ENCODE results near the gene TBC1D1. TPM values are rescaled to one million over a fixed set of nuclear protein-coding genes. Genes with fewer than 3 reads are reported as not detected.

TBC1D1 gene
- total RNA-seq, 1 donor from 2014 or later, result 129 TPM

DNA sequence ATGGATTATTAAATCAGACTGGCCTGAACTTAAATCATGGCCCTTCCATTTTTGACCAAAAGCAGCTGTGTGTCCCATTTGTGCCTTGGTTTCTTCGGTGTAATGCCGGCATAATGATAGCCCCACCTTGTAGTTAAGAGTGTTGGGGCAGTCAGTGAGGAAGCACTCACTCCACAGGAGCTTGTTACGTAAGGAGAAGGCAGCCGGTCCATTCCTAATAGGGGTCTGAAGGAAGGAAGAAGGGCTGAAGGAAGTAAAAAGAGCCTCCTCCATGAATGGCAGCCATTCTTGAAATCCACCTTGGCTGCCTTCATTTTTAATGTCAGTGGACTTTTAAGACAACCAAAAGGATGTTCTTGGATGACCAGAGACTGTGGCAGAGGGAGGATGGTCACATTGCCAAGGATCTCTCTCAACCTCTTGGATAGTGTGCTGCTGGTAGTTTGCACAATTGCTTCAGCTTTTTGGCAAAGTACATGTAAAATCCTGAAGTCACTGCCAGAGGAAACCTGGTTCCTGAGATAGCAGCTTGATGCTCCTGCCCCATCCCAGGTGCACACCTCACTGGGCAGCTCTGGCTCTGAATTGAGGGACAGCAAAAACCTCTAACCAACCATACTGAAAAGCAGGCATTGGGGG lies 182.8 kb downstream of the TBC1D1 start:
- intact Hi-C loops (cut with micrococcal nuclease), result loop anchor here (10.0 kb wide), 2 partner anchors 81 to 601 kb away; no protein-coding TSS in a partner anchor
- H3K27ac ChIP-seq (replicated peaks), result peak overlapping the region; percentile 77
- H3K4me1 ChIP-seq, result peaks cover 96% of the 10 kb centered on the region
- TF ChIP-seq, protein P1, sequence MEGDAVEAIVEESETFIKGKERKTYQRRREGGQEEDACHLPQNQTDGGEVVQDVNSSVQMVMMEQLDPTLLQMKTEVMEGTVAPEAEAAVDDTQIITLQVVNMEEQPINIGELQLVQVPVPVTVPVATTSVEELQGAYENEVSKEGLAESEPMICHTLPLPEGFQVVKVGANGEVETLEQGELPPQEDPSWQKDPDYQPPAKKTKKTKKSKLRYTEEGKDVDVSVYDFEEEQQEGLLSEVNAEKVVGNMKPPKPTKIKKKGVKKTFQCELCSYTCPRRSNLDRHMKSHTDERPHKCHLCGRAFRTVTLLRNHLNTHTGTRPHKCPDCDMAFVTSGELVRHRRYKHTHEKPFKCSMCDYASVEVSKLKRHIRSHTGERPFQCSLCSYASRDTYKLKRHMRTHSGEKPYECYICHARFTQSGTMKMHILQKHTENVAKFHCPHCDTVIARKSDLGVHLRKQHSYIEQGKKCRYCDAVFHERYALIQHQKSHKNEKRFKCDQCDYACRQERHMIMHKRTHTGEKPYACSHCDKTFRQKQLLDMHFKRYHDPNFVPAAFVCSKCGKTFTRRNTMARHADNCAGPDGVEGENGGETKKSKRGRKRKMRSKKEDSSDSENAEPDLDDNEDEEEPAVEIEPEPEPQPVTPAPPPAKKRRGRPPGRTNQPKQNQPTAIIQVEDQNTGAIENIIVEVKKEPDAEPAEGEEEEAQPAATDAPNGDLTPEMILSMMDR (IDR thresholded peaks at IDR 0.05; ENCODE audit: borderline replicate concordance), result no peak
- H3K4me3 ChIP-seq, result no peak overlapping the region
- no peaks in the 10 kb centered on the region for H3K27me3 ChIP-seq (ENCODE audit: low read depth)
- peaks cover 16% of the 10 kb centered on the region for H3K36me3 ChIP-seq
- no peak for DNase-seq
- H3K9me3 ChIP-seq (replicated peaks), result no peaks in the 10 kb centered on the region

DNA sequence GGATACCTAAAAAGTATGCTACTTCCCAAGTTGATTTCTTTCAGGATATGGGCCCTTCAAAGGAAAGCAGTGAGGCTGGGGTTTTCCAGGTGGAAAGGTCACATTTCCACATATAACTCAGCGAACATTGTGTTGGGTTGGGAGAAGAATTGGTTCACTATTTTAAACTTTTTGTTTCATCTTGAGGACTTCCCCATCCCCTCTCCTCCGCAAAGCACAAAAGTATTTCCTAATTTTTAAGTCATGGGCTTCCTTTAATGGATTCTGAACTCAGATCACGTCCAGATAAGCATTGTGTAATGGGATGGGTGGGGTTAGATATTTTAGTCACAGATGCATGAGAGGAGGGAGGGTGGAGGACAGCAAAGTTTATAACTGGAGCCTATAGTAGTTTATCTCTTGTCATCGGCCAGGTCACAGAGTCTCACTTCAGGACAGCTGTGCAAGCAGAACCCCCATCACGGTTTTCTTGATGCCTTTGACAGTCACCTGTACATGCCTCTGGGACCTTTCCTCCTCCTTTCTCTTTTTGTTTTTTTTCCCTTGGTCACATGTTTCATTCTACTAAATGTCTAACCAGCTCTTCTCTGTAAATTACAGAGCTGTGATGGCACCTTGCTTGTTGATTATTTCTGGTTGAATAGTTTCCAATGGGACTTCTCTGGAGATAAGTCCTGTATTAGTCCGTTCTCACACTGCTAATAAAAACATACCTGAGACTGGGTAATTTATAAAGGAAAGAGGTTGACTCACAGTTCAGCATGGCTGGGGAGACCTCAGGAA lies 184.7 kb downstream of the TBC1D1 start:
- Histone ChIP-seq H3K36me3 (peaks cover 16% of the 10 kb centered on the region), H3K4me3 (no peak overlapping the region), H3K27ac (replicated peaks) (peak overlapping the region; percentile 77), H3K4me1 (peaks cover 96% of the 10 kb centered on the region), H3K9me3 (replicated peaks) (no peaks in the 10 kb centered on the region), H3K27me3 (ENCODE audit: low read depth) (no peaks in the 10 kb centered on the region)
- TF ChIP-seq, protein P1 (IDR thresholded peaks at IDR 0.05; ENCODE audit: borderline replicate concordance), result no peak
- no peak for DNase-seq
- intact Hi-C loops (cut with micrococcal nuclease), result loop anchor here (10.0 kb wide), 2 partner anchors 79 to 599 kb away; no protein-coding TSS in a partner anchor

GRCh38 chr4:38076153-38076669 lies 185.3 kb downstream of the TBC1D1 start:
- intact Hi-C loops (cut with micrococcal nuclease), result loop anchor here (10.0 kb wide), 2 partner anchors 79 to 599 kb away; no protein-coding TSS in a partner anchor
- Histone ChIP-seq H3K36me3 (peaks cover 16% of the 10 kb centered on the region), H3K4me3 (no peak overlapping the region), H3K27ac (replicated peaks) (peak overlapping the region; percentile 77), H3K27me3 (ENCODE audit: low read depth) (no peaks in the 10 kb centered on the region), H3K4me1 (peaks cover 96% of the 10 kb centered on the region), H3K9me3 (replicated peaks) (no peaks in the 10 kb centered on the region)
- TF ChIP-seq, protein P1 (IDR thresholded peaks at IDR 0.05; ENCODE audit: borderline replicate concordance), result no peak
- DNase-seq, result no peak

DNA sequence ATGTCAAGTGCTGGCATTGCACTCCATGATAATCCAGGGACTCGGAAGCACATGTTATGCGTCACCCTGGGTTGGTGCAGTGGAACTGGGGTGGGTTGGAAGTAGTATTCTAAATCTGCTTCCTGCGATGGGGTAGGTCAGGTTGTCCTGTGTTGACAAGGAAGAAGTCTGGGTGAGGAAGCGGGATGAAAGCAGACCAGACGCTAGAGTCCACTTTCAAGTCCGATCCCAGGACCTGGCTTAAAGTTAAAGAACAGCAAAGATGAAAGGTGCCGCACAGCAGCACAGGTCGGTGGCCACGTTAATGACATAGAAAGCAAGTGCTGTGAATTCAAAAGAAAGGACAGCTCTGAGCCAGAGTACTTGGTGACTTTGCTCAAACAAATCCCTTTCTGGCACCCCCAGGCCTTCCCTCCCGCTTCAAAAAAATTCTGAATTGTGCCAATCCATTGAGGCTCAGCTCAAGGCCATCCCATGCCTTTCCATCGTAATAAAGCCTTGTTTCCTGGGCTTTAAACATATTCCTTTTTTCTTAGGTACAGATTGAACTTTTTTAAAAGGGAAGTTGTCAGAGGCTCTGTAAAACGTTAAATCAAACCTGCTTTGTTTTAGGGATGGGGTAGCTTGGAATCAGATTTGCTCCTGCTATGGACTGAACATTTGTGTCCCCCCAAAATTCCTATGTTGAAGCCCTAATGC lies 187.1 kb downstream of the TBC1D1 start:
- intact Hi-C loops (cut with micrococcal nuclease), result loop anchor here (10.0 kb wide), 2 partner anchors 77 to 597 kb away; no protein-coding TSS in a partner anchor
- Histone ChIP-seq H3K4me1 (peaks cover 97% of the 10 kb centered on the region), H3K9me3 (replicated peaks) (no peaks in the 10 kb centered on the region), H3K27ac (replicated peaks) (peak overlapping the region; percentile 77), H3K36me3 (peaks cover 16% of the 10 kb centered on the region), H3K4me3 (no peak overlapping the region), H3K27me3 (ENCODE audit: low read depth) (no peaks in the 10 kb centered on the region)
- TF ChIP-seq, protein P1 (IDR thresholded peaks at IDR 0.05; ENCODE audit: borderline replicate concordance), result no peak
- DNase-seq, result no peak
